Thymus (tissue), 11 donors: Measurements from ENCODE around the gene LPCAT1. TPM values are rescaled to one million over a fixed set of nuclear protein-coding genes. Genes with fewer than 3 reads are reported as not detected.

Source experiments
- DNase-seq, 9 donors: peaks; one replicate each; pipeline ENCODE4 v3.0.0-alpha.2; 2013; ENCODE audit warnings: low spot score in 9 of 9, low read depth in 6 of 9, missing footprints in 1 of 9
- H3K27ac ChIP-seq, 2 donors: one replicate each; pipeline ENCODE4 v1.5.1; 2013; ENCODE audit warnings: control low read depth in 1 of 2, low read depth in 1 of 2, low read length in 1 of 2, mild to moderate bottlenecking in 1 of 2, moderate library complexity in 1 of 2
- H3K27me3 ChIP-seq, 2 donors: one replicate each; pipeline ENCODE4 v1.5.1; 2013; ENCODE audit warnings: low read length in 1 of 2; ENCODE audit not compliant: control insufficient read depth in 2 of 2, insufficient read depth in 1 of 2
- H3K36me3 ChIP-seq, 2 donors: one replicate each; pipeline ENCODE4 v1.5.1; 2013; ENCODE audit warnings: low read length in 1 of 2, mild to moderate bottlenecking in 1 of 2, moderate library complexity in 1 of 2; ENCODE audit not compliant: control insufficient read depth in 2 of 2, insufficient read depth in 2 of 2
- H3K4me1 ChIP-seq, 2 donors: one replicate each; pipeline ENCODE4 v1.5.1; 2013; ENCODE audit warnings: low read length in 2 of 2; ENCODE audit not compliant: control insufficient read depth in 2 of 2, insufficient read depth in 2 of 2
- H3K4me3 ChIP-seq, 2 donors: one replicate each; pipeline ENCODE4 v1.5.1; 2013; ENCODE audit warnings: low read length in 2 of 2, control low read depth in 1 of 2, mild to moderate bottlenecking in 1 of 2
- H3K9me3 ChIP-seq, 2 donors: one replicate each; pipeline ENCODE4 v1.5.1; 2013; ENCODE audit warnings: low read length in 1 of 2, mild to moderate bottlenecking in 1 of 2; ENCODE audit not compliant: control insufficient read depth in 2 of 2, insufficient read depth in 1 of 2
- WGBS: extraction: QIAGEN DNeasy Blood & Tissue Kit; methylation state at CpG from one replicate; pipeline ENCODE4 v1.1.7; 2013; 5-methylcytosine and 5-hydroxymethylcytosine counted together
- polyA plus RNA-seq: library from polyadenylated mRNA; stranded (reverse); fragments of 200-250 nt; gene quantifications from one replicate; pipeline ENCODE4 v1.2.3, GENCODE V29; 2013
- total RNA-seq: library from RNA; stranded (reverse); fragments of 120-200 nt; gene quantifications from one replicate; pipeline ENCODE4 v1.2.4, GENCODE V29; 2013
- donor health status: healthy.

Gene LPCAT1
- total and polyA plus RNA-seq, 2 donors, result 16.8 to 50.5 TPM

- WGBS, result 98% methylated on average over 13 of the region's 13 CpGs
- Histone ChIP-seq H3K9me3 (peaks cover 0 to 9% of the 10 kb centered on the region in 2 donors), H3K4me1 (peaks cover 3 to 10% of the 10 kb centered on the region in 2 donors), H3K36me3 (no peaks in the 10 kb centered on the region), H3K4me3 (no peak overlapping the region), H3K27ac (no peak overlapping the region), H3K27me3 (peaks cover 0 to 2% of the 10 kb centered on the region in 2 donors)
- no peak for DNase-seq
Observed at GRCh38 chr5:1538741-1539392, 15.1 kb upstream of the LPCAT1 start.

DNA sequence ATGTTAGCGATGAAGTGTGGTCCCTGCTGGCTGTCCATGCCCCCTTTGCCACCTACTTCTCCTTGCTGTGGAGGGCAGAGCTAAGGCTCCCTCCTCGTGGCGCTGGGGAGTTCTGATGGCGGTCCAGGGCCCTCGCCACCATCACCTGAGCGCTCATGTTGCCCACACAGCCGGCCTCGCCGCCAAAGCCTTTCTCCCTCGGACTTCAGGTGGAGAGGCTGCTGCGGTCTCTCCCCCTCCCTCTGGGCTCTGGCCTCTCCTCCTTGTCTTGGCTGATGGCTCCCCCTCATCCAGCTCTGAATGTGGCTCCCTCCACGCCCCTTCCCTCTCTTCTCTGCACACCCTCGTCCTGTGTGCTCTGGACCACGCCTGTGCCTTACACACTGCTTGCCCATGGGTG, 14.5 kb upstream of the LPCAT1 start:
- no peak for DNase-seq
- Histone ChIP-seq H3K27ac (no peak overlapping the region), H3K4me3 (no peak overlapping the region), H3K36me3 (no peaks in the 10 kb centered on the region), H3K9me3 (peaks cover 0 to 9% of the 10 kb centered on the region in 2 donors), H3K27me3 (peaks cover 0 to 2% of the 10 kb centered on the region in 2 donors), H3K4me1 (peaks cover 3 to 10% of the 10 kb centered on the region in 2 donors)
- WGBS, result 98% methylated on average over 14 of the region's 14 CpGs

DNA sequence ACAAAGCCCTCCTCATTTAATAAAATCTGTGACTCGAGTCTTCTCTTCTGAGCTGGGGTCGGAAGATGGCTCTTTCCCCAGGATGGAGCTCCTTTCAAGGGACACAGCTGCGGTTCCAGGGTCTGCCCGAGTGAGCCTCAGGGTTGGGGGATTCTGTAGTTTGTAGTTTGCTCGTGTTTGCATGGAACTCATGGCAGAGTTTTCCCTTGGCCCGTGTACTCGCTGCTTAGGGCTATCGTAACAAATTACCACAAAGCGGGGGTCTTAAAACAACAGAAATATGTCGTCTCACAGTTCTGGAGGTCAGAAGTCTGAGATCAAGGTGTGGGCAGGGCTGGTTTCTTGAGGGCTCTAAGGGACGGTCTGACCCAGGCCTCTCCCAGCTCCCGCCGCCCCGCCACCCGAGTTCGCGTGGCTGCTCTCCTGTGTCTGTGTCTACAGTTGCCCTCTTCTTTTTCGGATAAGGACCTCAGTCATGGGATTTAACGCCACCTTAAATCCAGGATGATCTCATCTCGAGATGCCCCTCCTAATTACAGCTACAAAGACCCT, 13.9 kb upstream of the LPCAT1 start:
- no peak overlapping the region for H3K4me3 ChIP-seq
- peaks cover 3 to 10% of the 10 kb centered on the region in 2 donors for H3K4me1 ChIP-seq
- H3K36me3 ChIP-seq, result no peaks in the 10 kb centered on the region
- WGBS, result 98% methylated on average over 20 of the region's 20 CpGs
- no peak for DNase-seq
- H3K9me3 ChIP-seq, result peaks cover 0 to 9% of the 10 kb centered on the region in 2 donors
- H3K27me3 ChIP-seq, result peaks cover 0 to 2% of the 10 kb centered on the region in 2 donors
- H3K27ac ChIP-seq, result no peak overlapping the region

- H3K36me3 ChIP-seq, result no peaks in the 10 kb centered on the region
- 70% methylated on average over 8 of the region's 8 CpGs for WGBS
- DNase-seq, result peak in 2 of 9 donors; percentile 23 to 35
- peaks cover 3 to 10% of the 10 kb centered on the region in 2 donors for H3K4me1 ChIP-seq
- peaks cover 0 to 9% of the 10 kb centered on the region in 2 donors for H3K9me3 ChIP-seq
- H3K4me3 ChIP-seq, result peak overlapping the region in 1 of 2 donors; percentile 29
- H3K27ac ChIP-seq, result peak overlapping the region; percentile 80 to 87
- H3K27me3 ChIP-seq, result peaks cover 0 to 2% of the 10 kb centered on the region in 2 donors
Observed at GRCh38 chr5:1536871-1537602, 13.3 kb upstream of the LPCAT1 start.

- peaks cover 3 to 10% of the 10 kb centered on the region in 2 donors for H3K4me1 ChIP-seq
- 83% methylated on average over 8 of the region's 8 CpGs for WGBS
- no peaks in the 10 kb centered on the region for H3K36me3 ChIP-seq
- peak overlapping the region; percentile 80 to 87 for H3K27ac ChIP-seq
- H3K27me3 ChIP-seq, result peaks cover 0 to 2% of the 10 kb centered on the region in 2 donors
- DNase-seq, result peak in 2 of 9 donors; percentile 6 to 54
- peak overlapping the region in 1 of 2 donors; percentile 29 for H3K4me3 ChIP-seq
- peaks cover 0 to 9% of the 10 kb centered on the region in 2 donors for H3K9me3 ChIP-seq
Observed at GRCh38 chr5:1536322-1536845, 12.6 kb upstream of the LPCAT1 start.

GRCh38 chr5:1535646-1536045, 11.9 kb upstream of the LPCAT1 start:
- Histone ChIP-seq H3K4me3 (no peak overlapping the region), H3K27me3 (no peaks in the 10 kb centered on the region), H3K27ac (no peak overlapping the region), H3K9me3 (peaks cover 0 to 9% of the 10 kb centered on the region in 2 donors), H3K36me3 (no peaks in the 10 kb centered on the region), H3K4me1 (peaks cover 3 to 10% of the 10 kb centered on the region in 2 donors)
- 72% methylated on average over 3 of the region's 3 CpGs for WGBS
- no peak for DNase-seq

DNA sequence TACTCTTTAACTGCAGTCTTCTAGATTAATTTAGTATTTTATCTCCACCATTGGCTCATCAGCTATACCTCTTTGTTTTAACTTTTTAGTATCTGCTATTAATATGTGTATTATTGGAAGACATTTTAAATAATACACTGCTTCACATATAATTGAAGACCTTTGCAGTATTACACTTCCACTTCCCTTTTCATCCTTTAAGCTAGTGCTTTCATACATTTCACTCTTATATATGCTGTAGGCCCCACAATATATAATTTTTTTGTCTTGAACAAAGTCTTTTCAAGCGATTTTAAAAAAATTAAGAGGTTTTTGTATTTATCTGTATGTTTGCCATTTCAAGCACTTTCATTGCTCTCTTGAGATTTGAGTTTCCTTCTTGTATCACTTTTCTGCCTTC, 8.6 kb upstream of the LPCAT1 start:
- no peaks in the 10 kb centered on the region for H3K36me3 ChIP-seq
- WGBS, result 98% methylated on average over 1 of the region's 1 CpG
- H3K4me3 ChIP-seq, result no peak overlapping the region
- DNase-seq, result no peak
- H3K27me3 ChIP-seq, result no peaks in the 10 kb centered on the region
- no peak overlapping the region for H3K27ac ChIP-seq
- H3K9me3 ChIP-seq, result no peaks in the 10 kb centered on the region
- H3K4me1 ChIP-seq, result peaks cover 3 to 10% of the 10 kb centered on the region in 2 donors

DNA sequence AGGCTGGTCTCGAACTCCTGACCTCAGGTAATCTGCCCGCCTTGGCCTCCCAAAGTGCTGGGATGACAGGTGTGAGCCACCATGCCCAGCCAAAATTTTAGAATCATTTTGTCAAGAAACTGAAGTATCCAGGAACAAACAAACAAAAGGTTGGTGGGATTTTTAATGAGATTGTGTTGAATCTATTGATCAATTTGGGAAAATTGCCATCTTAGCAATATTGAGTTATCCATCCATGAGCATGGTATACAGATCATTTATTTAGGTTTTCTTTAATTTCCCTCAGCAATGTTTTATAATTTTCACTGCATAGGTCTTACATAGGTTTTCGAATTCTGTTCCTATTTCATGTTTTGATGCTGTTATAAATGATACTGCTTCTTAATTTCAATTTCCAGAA, 5.7 kb upstream of the LPCAT1 start:
- H3K9me3 ChIP-seq, result no peaks in the 10 kb centered on the region
- H3K4me1 ChIP-seq, result peaks cover 0 to 1% of the 10 kb centered on the region in 2 donors
- 96% methylated on average over 3 of the region's 3 CpGs for WGBS
- H3K36me3 ChIP-seq, result no peaks in the 10 kb centered on the region
- DNase-seq, result no peak
- no peak overlapping the region for H3K4me3 ChIP-seq
- H3K27me3 ChIP-seq, result no peaks in the 10 kb centered on the region
- H3K27ac ChIP-seq, result no peak overlapping the region
